Measurements from ENCODE around the gene CREB1. TPM values are rescaled to one million over a fixed set of nuclear protein-coding genes. Genes with fewer than 3 reads are reported as not detected.

Gene CREB1
- polyA plus RNA-seq, 1 donor from 2014 or later = 84.5 TPM

DNA sequence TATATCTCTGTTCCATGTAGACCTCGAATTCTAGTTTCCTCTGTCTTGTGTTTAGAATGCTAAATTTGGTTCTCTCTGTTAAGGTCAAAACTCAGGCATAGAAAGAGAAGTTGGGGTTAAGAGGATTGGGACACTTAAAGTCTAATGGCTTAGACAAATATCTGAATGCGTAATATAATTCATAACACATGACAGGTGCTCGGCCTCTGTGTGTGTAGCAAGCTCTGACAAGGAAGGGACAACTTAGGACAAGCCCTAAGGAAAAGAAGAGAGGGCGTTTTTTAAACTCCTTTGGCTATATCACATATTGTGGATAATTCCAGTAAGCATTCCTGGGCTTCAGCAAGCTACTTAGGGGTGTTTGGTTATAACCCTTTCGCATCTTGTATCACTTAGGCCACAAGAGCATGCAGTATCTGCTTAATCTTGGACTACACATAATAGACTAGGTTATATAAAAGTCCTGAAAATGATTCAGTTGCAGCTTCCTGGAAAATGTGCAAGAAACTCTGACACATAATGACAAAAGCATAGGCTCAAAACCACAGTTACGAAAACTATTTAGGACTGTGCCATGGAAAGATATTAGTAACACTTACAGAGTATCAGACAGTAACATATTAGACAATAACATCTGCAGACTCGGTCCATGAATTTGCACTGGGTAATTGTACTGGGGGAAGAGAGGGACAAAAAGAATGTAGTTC is 16.1 kb upstream of the CREB1 start:
- Mint-ChIP-seq H3K27me3 (no peaks in the 10 kb centered on the region), H3K4me3 (no peak overlapping the region), H3K4me1 (peaks cover 2 to 4% (median 3%) of the 10 kb centered on the region in 3 donors), H3K36me3 (peaks cover 12% of the 10 kb centered on the region), H3K9me3 (peaks cover 0 to 2% (median 0%) of the 10 kb centered on the region in 3 donors), H3K27ac (no peak overlapping the region)

DNA sequence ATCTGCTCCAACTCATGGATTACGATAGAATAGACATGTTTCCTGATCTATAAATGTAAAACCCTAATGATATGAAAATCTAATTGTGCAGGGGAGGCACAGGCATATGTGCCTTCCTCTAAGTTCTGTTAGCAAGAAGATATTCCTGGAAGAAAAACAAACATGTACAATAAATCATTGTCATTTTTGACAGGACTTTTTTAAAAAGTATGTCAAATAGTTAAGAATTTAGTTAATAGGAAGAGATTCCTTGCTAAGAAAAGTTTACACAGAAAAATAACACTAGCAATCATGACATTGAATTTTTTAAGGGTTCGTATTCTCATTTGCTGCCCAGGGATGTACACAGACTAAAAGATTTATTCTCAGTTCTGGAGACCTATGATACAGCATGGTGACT is 15.3 kb upstream of the CREB1 start:
- H3K4me1 Mint-ChIP-seq = peaks cover 2 to 4% (median 3%) of the 10 kb centered on the region in 3 donors
- no peak overlapping the region for H3K4me3 Mint-ChIP-seq
- H3K27ac Mint-ChIP-seq = no peak overlapping the region
- H3K27me3 Mint-ChIP-seq = no peaks in the 10 kb centered on the region
- H3K36me3 Mint-ChIP-seq = peaks cover 12% of the 10 kb centered on the region
- peaks cover 0 to 4% (median 0%) of the 10 kb centered on the region in 3 donors for H3K9me3 Mint-ChIP-seq

GRCh38 chr2:207515671-207516070 is 14.1 kb upstream of the CREB1 start:
- Mint-ChIP-seq H3K27ac (no peak overlapping the region), H3K4me3 (no peak overlapping the region), H3K27me3 (no peaks in the 10 kb centered on the region), H3K9me3 (peaks cover 0 to 4% (median 0%) of the 10 kb centered on the region in 3 donors), H3K4me1 (peaks cover 2 to 4% (median 4%) of the 10 kb centered on the region in 3 donors), H3K36me3 (peaks cover 12% of the 10 kb centered on the region)

DNA sequence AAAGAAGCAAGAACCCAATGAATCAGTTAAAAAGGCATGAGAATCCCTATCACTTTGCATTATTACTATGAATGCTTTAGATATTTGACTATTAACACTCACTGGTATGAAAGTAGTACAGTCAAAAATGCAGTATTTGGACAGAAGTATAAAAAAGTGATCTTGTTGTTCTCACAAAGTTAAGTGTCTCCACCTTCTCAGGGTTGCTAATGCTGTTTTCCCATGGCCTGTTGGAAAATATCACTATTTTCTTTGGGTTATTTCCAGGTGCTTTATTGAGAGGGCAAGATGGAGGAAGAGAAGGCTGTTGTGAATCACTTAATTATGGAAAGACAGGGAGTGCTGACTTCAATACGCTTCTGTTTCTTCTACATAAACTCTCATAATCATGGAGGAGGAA is 13.6 kb upstream of the CREB1 start:
- H3K27me3 Mint-ChIP-seq = no peaks in the 10 kb centered on the region
- peaks cover 0 to 2% (median 0%) of the 10 kb centered on the region in 3 donors for H3K9me3 Mint-ChIP-seq
- H3K27ac Mint-ChIP-seq = no peak overlapping the region
- H3K36me3 Mint-ChIP-seq = peaks cover 15% of the 10 kb centered on the region
- no peak overlapping the region for H3K4me3 Mint-ChIP-seq
- peaks cover 2 to 9% (median 6%) of the 10 kb centered on the region in 3 donors for H3K4me1 Mint-ChIP-seq

- Mint-ChIP-seq H3K27ac (no peak overlapping the region), H3K9me3 (peaks cover 0 to 2% (median 0%) of the 10 kb centered on the region in 3 donors), H3K4me3 (no peak overlapping the region), H3K36me3 (peaks cover 7% of the 10 kb centered on the region), H3K27me3 (no peaks in the 10 kb centered on the region), H3K4me1 (peaks cover 21 to 42% (median 28%) of the 10 kb centered on the region in 3 donors)
These were observed 6.8 kb upstream of the CREB1 start for GRCh38 chr2:207523005-207523404.

GRCh38 chr2:207525296-207525695 is 4.5 kb upstream of the CREB1 start:
- H3K27ac Mint-ChIP-seq = peak overlapping the region; percentile 62 to 95 (median 93)

GRCh38 chr2:207528980-207529329 is 807 bp upstream of the CREB1 start:
- no peaks in the 10 kb centered on the region for H3K27me3 Mint-ChIP-seq
- H3K4me3 Mint-ChIP-seq = peak overlapping the region; percentile 85 to 99 (median 98)
- H3K36me3 Mint-ChIP-seq = no peaks in the 10 kb centered on the region
- H3K9me3 Mint-ChIP-seq = peaks cover 0 to 2% (median 0%) of the 10 kb centered on the region in 3 donors
- H3K27ac Mint-ChIP-seq = peak overlapping the region; percentile 93 to 100 (median 99)
- peaks cover 41 to 59% (median 48%) of the 10 kb centered on the region in 3 donors for H3K4me1 Mint-ChIP-seq

More at GRCh38 chr2:207525296-207525695, 4.5 kb upstream of the CREB1 start:
- H3K4me1 Mint-ChIP-seq = peaks cover 26 to 48% (median 33%) of the 10 kb centered on the region in 3 donors
- H3K4me3 Mint-ChIP-seq = peak overlapping the region; percentile 56 to 85 (median 70)
- H3K27me3 Mint-ChIP-seq = no peaks in the 10 kb centered on the region
- peaks cover 0 to 2% (median 0%) of the 10 kb centered on the region in 3 donors for H3K9me3 Mint-ChIP-seq
- peaks cover 3% of the 10 kb centered on the region for H3K36me3 Mint-ChIP-seq

GRCh38 chr2:207530160-207531031 is 634 bp downstream of the CREB1 start:
- H3K27me3 Mint-ChIP-seq = no peaks in the 10 kb centered on the region
- peak overlapping the region; percentile 93 to 100 (median 99) for H3K27ac Mint-ChIP-seq
- H3K4me3 Mint-ChIP-seq = peak overlapping the region; percentile 96 to 99 (median 98)
- H3K9me3 Mint-ChIP-seq = peaks cover 0 to 2% (median 0%) of the 10 kb centered on the region in 3 donors
- no peaks in the 10 kb centered on the region for H3K36me3 Mint-ChIP-seq
- H3K4me1 Mint-ChIP-seq = peaks cover 42 to 61% (median 55%) of the 10 kb centered on the region in 3 donors

DNA sequence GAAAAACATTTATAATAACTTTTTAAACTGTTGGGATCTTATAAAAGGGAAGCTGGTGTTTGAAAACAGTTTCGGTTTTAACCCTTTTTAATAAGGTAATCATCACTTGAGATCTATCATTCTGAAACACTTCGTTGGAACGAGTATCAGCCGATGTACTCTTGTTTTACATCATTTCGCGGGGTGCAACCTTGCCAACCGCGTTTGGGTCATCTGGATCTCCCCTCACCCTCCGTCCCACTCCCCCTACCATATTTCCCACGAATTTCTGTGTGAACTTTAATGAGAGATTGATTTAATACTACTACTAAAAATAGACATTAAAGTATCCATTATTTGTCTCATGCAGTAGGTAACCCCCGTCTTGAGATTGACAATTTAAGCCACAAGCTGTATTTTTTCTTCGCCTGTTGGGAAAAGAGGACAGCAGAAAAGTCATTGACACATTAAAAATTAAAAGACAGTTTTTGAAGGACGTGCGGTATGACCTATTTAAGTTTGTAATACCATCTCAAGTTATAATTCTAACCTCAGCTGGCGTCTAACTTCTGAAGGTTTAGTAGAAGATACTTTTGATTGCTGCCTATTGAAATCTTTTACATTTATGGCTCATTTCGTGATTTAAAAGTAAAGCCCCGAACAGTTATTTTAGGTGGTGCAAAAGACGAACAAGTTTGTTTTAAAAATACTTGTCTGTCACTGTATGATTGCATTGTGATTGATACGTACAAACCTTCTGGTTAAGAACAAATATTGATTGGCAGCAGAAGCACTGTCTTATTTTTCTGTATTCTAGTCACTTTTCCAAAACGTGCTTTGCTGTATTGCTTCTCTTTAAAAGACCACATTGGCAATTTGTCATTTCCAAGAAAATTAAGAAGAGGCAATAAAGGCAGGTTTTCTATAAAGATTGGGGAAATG is 1.5 kb downstream of the CREB1 start:
- H3K4me1 Mint-ChIP-seq = peaks cover 40 to 53% (median 53%) of the 10 kb centered on the region in 3 donors
- H3K27ac Mint-ChIP-seq = peak overlapping the region; percentile 93 to 99 (median 99)
- no peaks in the 10 kb centered on the region for H3K27me3 Mint-ChIP-seq
- no peaks in the 10 kb centered on the region for H3K36me3 Mint-ChIP-seq
- peaks cover 0 to 2% (median 0%) of the 10 kb centered on the region in 3 donors for H3K9me3 Mint-ChIP-seq
- H3K4me3 Mint-ChIP-seq = peak overlapping the region; percentile 94 to 99 (median 97)

DNA sequence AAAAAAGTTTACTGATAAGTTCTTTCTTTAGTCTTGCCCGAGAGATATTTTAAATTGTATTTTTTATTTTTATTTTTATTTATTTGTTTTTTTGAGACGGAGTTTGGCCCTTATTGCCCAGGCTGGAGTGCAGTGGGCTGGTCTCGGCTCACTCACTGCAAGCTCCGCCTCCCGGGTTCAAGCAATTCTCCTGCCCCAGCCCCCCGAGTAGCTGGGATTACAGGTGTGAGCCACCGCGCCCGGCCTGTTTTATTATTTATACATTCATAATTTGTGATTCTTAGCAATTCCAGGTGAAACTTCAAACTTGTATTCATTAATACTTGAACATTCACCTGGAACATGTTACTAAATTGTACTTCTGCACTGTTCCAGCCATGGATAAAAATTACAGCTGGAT is 2.9 kb downstream of the CREB1 start:
- Mint-ChIP-seq H3K27me3 (no peaks in the 10 kb centered on the region), H3K36me3 (no peaks in the 10 kb centered on the region), H3K4me1 (peaks cover 43 to 50% (median 46%) of the 10 kb centered on the region in 3 donors), H3K4me3 (peak overlapping the region; percentile 94 to 99 (median 97)), H3K9me3 (peaks cover 0 to 2% (median 0%) of the 10 kb centered on the region in 3 donors), H3K27ac (peak overlapping the region; percentile 93 to 99 (median 99))

GRCh38 chr2:207533461-207534008 is 3.8 kb downstream of the CREB1 start:
- Mint-ChIP-seq H3K4me1 (peaks cover 42 to 50% (median 44%) of the 10 kb centered on the region in 3 donors), H3K36me3 (peaks cover 2% of the 10 kb centered on the region)

GRCh38 chr2:207534417-207534816 is 4.7 kb downstream of the CREB1 start:
- Mint-ChIP-seq H3K9me3 (peaks cover 0 to 2% (median 0%) of the 10 kb centered on the region in 3 donors), H3K27ac (peak overlapping the region; percentile 3 to 93 (median 85)), H3K4me1 (peaks cover 42 to 53% (median 46%) of the 10 kb centered on the region in 3 donors), H3K36me3 (peaks cover 2% of the 10 kb centered on the region), H3K4me3 (peak overlapping the region in 3 of 4 donors; percentile 27 to 96 (median 68)), H3K27me3 (no peaks in the 10 kb centered on the region)

More at GRCh38 chr2:207533461-207534008, 3.8 kb downstream of the CREB1 start:
- H3K9me3 Mint-ChIP-seq = peaks cover 0 to 2% (median 0%) of the 10 kb centered on the region in 3 donors
- H3K4me3 Mint-ChIP-seq = peak overlapping the region in 2 of 4 donors; percentile 74 to 96
- H3K27ac Mint-ChIP-seq = peak overlapping the region; percentile 81 to 99 (median 93)
- H3K27me3 Mint-ChIP-seq = no peaks in the 10 kb centered on the region

GRCh38 chr2:207539470-207539869 is 9.7 kb downstream of the CREB1 start:
- H3K4me1 Mint-ChIP-seq = peaks cover 42 to 52% (median 49%) of the 10 kb centered on the region in 3 donors
- H3K9me3 Mint-ChIP-seq = no peaks in the 10 kb centered on the region
- no peak overlapping the region for H3K4me3 Mint-ChIP-seq
- H3K27ac Mint-ChIP-seq = peak overlapping the region in 1 of 3 donors; percentile 15
- H3K36me3 Mint-ChIP-seq = peaks cover 2% of the 10 kb centered on the region
- H3K27me3 Mint-ChIP-seq = no peaks in the 10 kb centered on the region

- no peak overlapping the region for H3K27ac Mint-ChIP-seq
- H3K27me3 Mint-ChIP-seq = no peaks in the 10 kb centered on the region
These were observed 10.7 kb downstream of the CREB1 start for GRCh38 chr2:207540431-207540830.

More at GRCh38 chr2:207540431-207540830, 10.7 kb downstream of the CREB1 start:
- peaks cover 44 to 48% (median 48%) of the 10 kb centered on the region in 3 donors for H3K4me1 Mint-ChIP-seq
- H3K9me3 Mint-ChIP-seq = no peaks in the 10 kb centered on the region
- H3K36me3 Mint-ChIP-seq = peaks cover 2% of the 10 kb centered on the region
- H3K4me3 Mint-ChIP-seq = peak overlapping the region in 1 of 4 donors; percentile 10
